ENCODE measurements around the gene SH3GLB1.

DNA sequence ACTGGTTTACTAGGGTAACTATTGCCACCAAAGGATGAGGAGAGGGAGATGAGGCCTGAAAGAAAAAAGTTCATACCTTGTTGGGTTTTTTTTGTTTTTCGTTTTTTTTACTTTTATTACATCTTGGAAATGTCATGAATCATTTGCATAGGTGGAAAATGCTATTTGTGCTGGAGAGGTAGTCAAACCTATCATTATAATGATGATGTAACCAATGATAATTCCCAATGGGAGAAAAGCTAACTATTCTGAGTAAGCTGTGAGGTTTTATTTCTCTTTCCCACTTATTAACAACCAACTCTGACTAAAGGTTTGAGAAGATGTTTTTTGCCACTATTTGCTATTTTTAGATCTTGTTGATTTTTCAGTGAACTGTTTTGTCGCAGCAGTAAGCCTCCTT is 29.0 kb downstream of the SH3GLB1 start:
- TF ChIP-seq EZH2 (IDR thresholded peaks at IDR 0.05; ENCODE audit: low read depth): no peak
- TF ChIP-seq, protein P1, sequence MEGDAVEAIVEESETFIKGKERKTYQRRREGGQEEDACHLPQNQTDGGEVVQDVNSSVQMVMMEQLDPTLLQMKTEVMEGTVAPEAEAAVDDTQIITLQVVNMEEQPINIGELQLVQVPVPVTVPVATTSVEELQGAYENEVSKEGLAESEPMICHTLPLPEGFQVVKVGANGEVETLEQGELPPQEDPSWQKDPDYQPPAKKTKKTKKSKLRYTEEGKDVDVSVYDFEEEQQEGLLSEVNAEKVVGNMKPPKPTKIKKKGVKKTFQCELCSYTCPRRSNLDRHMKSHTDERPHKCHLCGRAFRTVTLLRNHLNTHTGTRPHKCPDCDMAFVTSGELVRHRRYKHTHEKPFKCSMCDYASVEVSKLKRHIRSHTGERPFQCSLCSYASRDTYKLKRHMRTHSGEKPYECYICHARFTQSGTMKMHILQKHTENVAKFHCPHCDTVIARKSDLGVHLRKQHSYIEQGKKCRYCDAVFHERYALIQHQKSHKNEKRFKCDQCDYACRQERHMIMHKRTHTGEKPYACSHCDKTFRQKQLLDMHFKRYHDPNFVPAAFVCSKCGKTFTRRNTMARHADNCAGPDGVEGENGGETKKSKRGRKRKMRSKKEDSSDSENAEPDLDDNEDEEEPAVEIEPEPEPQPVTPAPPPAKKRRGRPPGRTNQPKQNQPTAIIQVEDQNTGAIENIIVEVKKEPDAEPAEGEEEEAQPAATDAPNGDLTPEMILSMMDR (conservative IDR thresholded peaks at IDR 0.05): no peak

Measured in PC-9 (cell line).